ENCODE results near the gene NDUFA6.
A peak's percentile ranks its signal among the peaks of the same experiment; 100 is the strongest.
"Not testable (repeated sequence)": the region's sequence is repeated elsewhere in the genome, so short reads cannot be mapped to it uniquely, and the experiment has no call there.

Gene NDUFA6

GRCh38 chr22:42090596-42091454 lies at the start of gene NDUFA6:
TSS of gene NDUFA6 (minus strand) at chr22:42090772. CDS start at chr22:42090744, 28 bp downstream.
- peak; percentile 97 to 98 for DNase-seq (ENCODE audit: low read depth in 2 of 2)

- not testable (repeated sequence) for DNase-seq (ENCODE audit: low read depth in 2 of 2)
These were observed 49.6 kb upstream of the NDUFA6 start for GRCh38 chr22:42140153-42140552.

GRCh38 chr22:42139508-42139907 lies 48.9 kb upstream of the NDUFA6 start:
- DNase-seq (ENCODE audit: low read depth in 2 of 2): not testable (repeated sequence)

GRCh38 chr22:42138972-42139371 lies 48.4 kb upstream of the NDUFA6 start:
- DNase-seq (ENCODE audit: low read depth in 2 of 2): no peak

- DNase-seq (ENCODE audit: low read depth in 2 of 2): no peak
These were observed 47.7 kb upstream of the NDUFA6 start for GRCh38 chr22:42138122-42138770.

- DNase-seq (ENCODE audit: low read depth in 2 of 2): not testable (repeated sequence)
These were observed 45.1 kb upstream of the NDUFA6 start for GRCh38 chr22:42135688-42136087.

- DNase-seq (ENCODE audit: low read depth in 2 of 2): no peak
These were observed 43.8 kb upstream of the NDUFA6 start for GRCh38 chr22:42134100-42135020.

GRCh38 chr22:42132457-42132856 lies 41.9 kb upstream of the NDUFA6 start:
- no peak for DNase-seq (ENCODE audit: low read depth in 2 of 2)

- no peak for DNase-seq (ENCODE audit: low read depth in 2 of 2)
These were observed 41.0 kb upstream of the NDUFA6 start for GRCh38 chr22:42131562-42131961.

- DNase-seq (ENCODE audit: low read depth in 2 of 2): not testable (repeated sequence)
These were observed 40.3 kb upstream of the NDUFA6 start, which contains the start of gene CYP2D6 for GRCh38 chr22:42130639-42131431. TSS of gene CYP2D6 (minus strand) at chr22:42130810. CDS start at chr22:42130791, 19 bp downstream.

GRCh38 chr22:42130182-42130581 lies 39.6 kb upstream of the NDUFA6 start:
- DNase-seq (ENCODE audit: low read depth in 2 of 2): not testable (repeated sequence)

- DNase-seq (ENCODE audit: low read depth in 2 of 2): not testable (repeated sequence)
These were observed 38.5 kb upstream of the NDUFA6 start for GRCh38 chr22:42128776-42129694.

GRCh38 chr22:42128007-42128406 lies 37.4 kb upstream of the NDUFA6 start:
- DNase-seq (ENCODE audit: low read depth in 2 of 2): not testable (repeated sequence)

GRCh38 chr22:42127606-42128005 lies 37.0 kb upstream of the NDUFA6 start:
- no peak for DNase-seq (ENCODE audit: low read depth in 2 of 2)

- not testable (repeated sequence) for DNase-seq (ENCODE audit: low read depth in 2 of 2)
These were observed 33.0 kb upstream of the NDUFA6 start for GRCh38 chr22:42123529-42123928.

GRCh38 chr22:42120231-42121021 lies 29.9 kb upstream of the NDUFA6 start:
- not testable (repeated sequence) for DNase-seq (ENCODE audit: low read depth in 2 of 2)

- no peak for DNase-seq (ENCODE audit: low read depth in 2 of 2)
These were observed 26.4 kb upstream of the NDUFA6 start for GRCh38 chr22:42116848-42117424.

- DNase-seq (ENCODE audit: low read depth in 2 of 2): not testable (repeated sequence)
These were observed 24.9 kb upstream of the NDUFA6 start for GRCh38 chr22:42115420-42115830.

- no peak for DNase-seq (ENCODE audit: low read depth in 2 of 2)
These were observed 24.1 kb upstream of the NDUFA6 start for GRCh38 chr22:42114721-42115120.
